ENCODE results near the gene UCHL3. TPM values are rescaled to one million over a fixed set of nuclear protein-coding genes. Genes with fewer than 3 reads are reported as not detected.

Gene UCHL3
- polyA plus RNA-seq, 3 donors, result 22.4 to 66.8 (median 51.8) TPM

- Histone ChIP-seq H4K20me1 (ENCODE audit: insufficient read depth, low read length) (peaks cover 6% of the 10 kb centered on the region), H3K9ac (ENCODE audit: insufficient read depth, low read length, poor library complexity, severe bottlenecking) (no peak overlapping the region), H2AFZ (ENCODE audit: insufficient read depth, low read depth, low read length, poor library complexity, severe bottlenecking) (no peak overlapping the region), H3K4me2 (replicated peaks; ENCODE audit: extremely low read depth, low read length, poor library complexity, severe bottlenecking) (no peak overlapping the region), H3K4me1 (ENCODE audit: control insufficient read depth in 1 of 2, insufficient read depth in 2 of 2, low read length in 2 of 2) (peaks cover 9 to 20% of the 10 kb centered on the region in 2 donors), H3K27me3 (ENCODE audit: control insufficient read depth in 2 of 2, insufficient read depth in 2 of 2, low read length in 2 of 2) (no peaks in the 10 kb centered on the region), H3K36me3 (replicated peaks in 1 of 2; ENCODE audit: control insufficient read depth in 1 of 2, insufficient read depth in 2 of 2, low read length in 2 of 2) (peaks cover 9 to 15% of the 10 kb centered on the region in 2 donors), H3K79me2 (ENCODE audit: insufficient read depth, low read length) (peaks cover 37% of the 10 kb centered on the region), H3K27ac (ENCODE audit: low read depth in 1 of 2, low read length in 2 of 2) (no peak overlapping the region), H3K4me3 (replicated peaks in 1 of 3; ENCODE audit: low read depth in 2 of 3, low read length in 3 of 3) (no peak overlapping the region), H3K9me3 (replicated peaks in 1 of 2; ENCODE audit: control insufficient read depth in 1 of 2, insufficient read depth in 1 of 2, low read length in 2 of 2) (no peaks in the 10 kb centered on the region)
- TF ChIP-seq CTCF (IDR thresholded peaks at IDR 0.05), result no peak
- no peak for DNase-seq
- no CpG with 5 or more reads among the region's 1 CpG for WGBS (ENCODE audit: insufficient coverage)
- peaks cover 0 to 5% (median 0%) of the 10 kb centered on the region in 7 donors for H3K9me3 Mint-ChIP-seq
- H3K4me3 Mint-ChIP-seq, result no peak overlapping the region
- peaks cover 21 to 23% of the 10 kb centered on the region in 2 donors for H3K36me3 Mint-ChIP-seq
- H3K27ac Mint-ChIP-seq, result no peak overlapping the region
- intact Hi-C loops (cut with micrococcal nuclease), result no loop called here
- H3K27me3 Mint-ChIP-seq (ENCODE audit: low read depth in 3 of 3), result no peaks in the 10 kb centered on the region
- H3K4me1 Mint-ChIP-seq, result peaks cover 34% of the 10 kb centered on the region
Observed at GRCh38 chr13:75555836-75556235, 6.2 kb downstream of the UCHL3 start.

- Histone ChIP-seq H2AFZ (ENCODE audit: insufficient read depth, low read depth, low read length, poor library complexity, severe bottlenecking) (no peak overlapping the region), H3K9ac (ENCODE audit: insufficient read depth, low read length, poor library complexity, severe bottlenecking) (no peak overlapping the region), H3K36me3 (replicated peaks in 1 of 2; ENCODE audit: control insufficient read depth in 1 of 2, insufficient read depth in 2 of 2, low read length in 2 of 2) (peaks cover 13 to 24% of the 10 kb centered on the region in 2 donors), H3K27me3 (ENCODE audit: control insufficient read depth in 2 of 2, insufficient read depth in 2 of 2, low read length in 2 of 2) (no peaks in the 10 kb centered on the region), H3K4me1 (ENCODE audit: control insufficient read depth in 1 of 2, insufficient read depth in 2 of 2, low read length in 2 of 2) (peaks cover 7 to 17% of the 10 kb centered on the region in 2 donors), H3K9me3 (replicated peaks in 1 of 2; ENCODE audit: control insufficient read depth in 1 of 2, insufficient read depth in 1 of 2, low read length in 2 of 2) (no peaks in the 10 kb centered on the region), H3K4me3 (replicated peaks in 1 of 3; ENCODE audit: low read depth in 2 of 3, low read length in 3 of 3) (no peak overlapping the region), H4K20me1 (ENCODE audit: insufficient read depth, low read length) (peaks cover 6% of the 10 kb centered on the region), H3K4me2 (replicated peaks; ENCODE audit: extremely low read depth, low read length, poor library complexity, severe bottlenecking) (no peak overlapping the region), H3K79me2 (ENCODE audit: insufficient read depth, low read length) (peaks cover 26% of the 10 kb centered on the region), H3K27ac (ENCODE audit: low read depth in 1 of 2, low read length in 2 of 2) (no peak overlapping the region)
- peaks cover 24 to 27% of the 10 kb centered on the region in 2 donors for H3K36me3 Mint-ChIP-seq
- no peak overlapping the region for H3K27ac Mint-ChIP-seq
- peaks cover 28% of the 10 kb centered on the region for H3K4me1 Mint-ChIP-seq
- TF ChIP-seq CTCF (IDR thresholded peaks at IDR 0.05), result no peak
- intact Hi-C loops (cut with micrococcal nuclease), result no loop called here
- no peak for DNase-seq
- H3K9me3 Mint-ChIP-seq, result peaks cover 0 to 2% (median 0%) of the 10 kb centered on the region in 7 donors
- WGBS (ENCODE audit: insufficient coverage), result 100% methylated on average over 1 of the region's 2 CpGs
- H3K4me3 Mint-ChIP-seq, result no peak overlapping the region
- H3K27me3 Mint-ChIP-seq (ENCODE audit: low read depth in 3 of 3), result no peaks in the 10 kb centered on the region
Observed at GRCh38 chr13:75556961-75557360, 7.4 kb downstream of the UCHL3 start.

Measured in CD14-positive monocyte (primary cell).